Measurements from ENCODE around the gene AURKAIP1.

AURKAIP1 gene

DNA sequence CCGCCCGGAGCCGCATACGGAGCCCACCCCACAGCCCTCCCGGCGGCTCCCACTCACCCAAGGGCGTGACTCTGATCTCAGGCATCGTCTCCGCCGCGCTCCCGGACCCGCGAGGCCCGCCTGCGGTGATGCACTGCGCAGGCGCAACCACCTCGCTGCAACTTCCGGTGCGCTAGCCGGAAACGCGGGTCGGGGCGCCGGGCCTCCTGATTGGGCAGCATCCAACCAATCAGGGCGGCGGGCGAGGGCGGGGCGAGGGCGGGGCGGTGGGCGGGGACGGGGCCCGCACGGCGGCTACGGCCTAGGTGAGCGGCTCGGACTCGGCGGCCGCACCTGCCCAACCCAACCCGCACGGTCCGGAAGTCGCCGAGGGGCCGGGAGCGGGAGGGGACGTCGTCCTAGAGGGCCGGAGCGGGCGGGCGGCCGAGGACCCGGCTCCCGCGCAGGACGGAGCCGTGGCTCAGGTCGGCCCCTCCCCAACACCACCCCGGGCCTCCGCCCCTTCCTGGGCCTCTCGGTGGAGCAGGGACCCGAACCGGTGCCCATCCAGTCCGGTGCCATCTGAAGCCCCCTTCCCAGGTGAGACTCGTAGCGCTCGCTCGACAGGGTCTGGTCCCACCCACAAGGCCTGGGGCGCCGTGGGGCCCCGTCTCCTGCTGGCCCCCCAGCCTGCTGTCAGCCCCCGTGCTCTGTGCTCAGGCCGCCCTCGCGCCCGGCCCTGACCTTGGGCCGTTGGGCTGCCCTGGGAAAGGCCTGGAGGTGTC lies 50.3 kb downstream of the AURKAIP1 start, which contains the start of the genes CPTP and INTS11:
Gene CPTP (plus strand): TSS at position 279 of the 764 bp plus-strand sequence. CDS start 2,109 bp downstream, outside the sequence.
Gene INTS11 (minus strand): TSS at position 137 of the 764 bp plus-strand sequence. CDS start 52 bp downstream, at position 85.
- DNase-seq: peak; percentile 92
- no peak within 1 kb of the TSS for H4K8ac ChIP-seq (ENCODE audit: low read depth, low read length)
- peaks cover 21% of the 10 kb centered on the region for H3K79me1 ChIP-seq (ENCODE audit: low read length)

DNA sequence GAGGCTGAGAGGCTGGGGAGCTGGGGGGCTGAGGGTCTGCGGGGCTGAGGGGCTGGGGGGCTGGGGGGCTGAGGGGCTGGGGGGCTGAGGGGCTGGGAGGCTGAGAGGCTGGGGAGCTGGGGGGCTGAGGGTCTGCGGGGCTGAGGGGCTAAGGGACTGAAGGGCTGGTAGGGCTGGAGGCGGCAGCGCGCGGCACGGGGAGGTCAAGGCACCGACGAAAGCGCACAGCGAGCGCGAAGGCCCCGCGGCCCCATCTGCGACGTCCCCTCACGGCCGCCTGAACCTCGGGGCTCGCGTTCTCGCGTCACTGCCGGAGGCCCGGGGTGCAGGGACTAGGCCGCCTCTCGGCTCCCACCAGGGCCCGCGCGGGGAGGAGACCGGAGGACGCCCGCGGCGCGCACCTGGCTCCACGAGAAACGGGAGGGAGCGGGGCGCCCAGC lies 50.9 kb downstream of the AURKAIP1 start:
- Histone ChIP-seq H2BK15ac (replicated peaks; ENCODE audit: low read depth) (no peak overlapping the region), H2BK120ac (ENCODE audit: low read depth, low read length) (no peak overlapping the region), H2AK5ac (ENCODE audit: low read length) (no peak overlapping the region), H3K4me1 (ENCODE audit: control insufficient read depth, low read depth, low read length) (no peaks in the 10 kb centered on the region), H3K79me2 (ENCODE audit: control insufficient read depth, insufficient read depth, low read length) (peaks cover 41% of the 10 kb centered on the region), H4K5ac (ENCODE audit: low read length) (no peak overlapping the region), H4K8ac (ENCODE audit: low read depth, low read length) (no peak overlapping the region), H3K36me3 (ENCODE audit: control insufficient read depth, insufficient read depth, low read length) (no peaks in the 10 kb centered on the region), H3K4ac (ENCODE audit: low read depth, low read length) (peak overlapping the region; percentile 75), H3K27ac (ENCODE audit: low read depth, low read length) (peak overlapping the region; percentile 28), H3K79me1 (ENCODE audit: low read length) (peaks cover 24% of the 10 kb centered on the region), H3K27me3 (ENCODE audit: insufficient read depth, low read length, poor library complexity) (no peaks in the 10 kb centered on the region), H2BK5ac (ENCODE audit: low read length) (no peak overlapping the region), H3K56ac (ENCODE audit: low read length) (peak overlapping the region; percentile 97), H3K9ac (ENCODE audit: low read length) (peak overlapping the region; percentile 94), H3K18ac (ENCODE audit: low read length) (peak overlapping the region; percentile 35), H3K4me2 (ENCODE audit: low read length) (peak overlapping the region; percentile 36), H3K4me3 (ENCODE audit: low read length) (peak overlapping the region; percentile 89), H3K23ac (ENCODE audit: low read length) (peak overlapping the region; percentile 66)
- no CpG with 5 or more reads among the region's 41 CpGs for WGBS (ENCODE audit: extremely low coverage, insufficient coverage, low lambda C conversion rate)
- DNase-seq: no peak

More for the DNA sequence above, 50.3 kb downstream of the AURKAIP1 start, which contains the start of the genes CPTP and INTS11:
- no peaks in the 10 kb centered on the region for H3K4me1 ChIP-seq (ENCODE audit: control insufficient read depth, low read depth, low read length)
- H3K4me2 ChIP-seq (ENCODE audit: low read length): peak within 1 kb of the TSS; percentile 87
- H3K56ac ChIP-seq (ENCODE audit: low read length): peak within 1 kb of the TSS; percentile 97
- H3K27ac ChIP-seq (ENCODE audit: low read depth, low read length): peak within 1 kb of the TSS; percentile 28
- peak within 1 kb of the TSS; percentile 94 for H3K9ac ChIP-seq (ENCODE audit: low read length)
- H2AK5ac ChIP-seq (ENCODE audit: low read length): peak within 1 kb of the TSS; percentile 37
- no peak within 1 kb of the TSS for H2BK15ac ChIP-seq (replicated peaks; ENCODE audit: low read depth)
- peak within 1 kb of the TSS; percentile 75 for H3K4ac ChIP-seq (ENCODE audit: low read depth, low read length)
- H4K5ac ChIP-seq (ENCODE audit: low read length): no peak within 1 kb of the TSS
- no peak within 1 kb of the TSS for H2BK120ac ChIP-seq (ENCODE audit: low read depth, low read length)
- no peaks in the 10 kb centered on the region for H3K27me3 ChIP-seq (ENCODE audit: insufficient read depth, low read length, poor library complexity)
- H3K23ac ChIP-seq (ENCODE audit: low read length): peak within 1 kb of the TSS; percentile 66
- H3K79me2 ChIP-seq (ENCODE audit: control insufficient read depth, insufficient read depth, low read length): peaks cover 37% of the 10 kb centered on the region
- WGBS (ENCODE audit: extremely low coverage, insufficient coverage, low lambda C conversion rate): no CpG with 5 or more reads among the region's 84 CpGs
- peak within 1 kb of the TSS; percentile 35 for H3K18ac ChIP-seq (ENCODE audit: low read length)
- H3K36me3 ChIP-seq (ENCODE audit: control insufficient read depth, insufficient read depth, low read length): no peaks in the 10 kb centered on the region
- peak within 1 kb of the TSS; percentile 89 for H3K4me3 ChIP-seq (ENCODE audit: low read length)
- H2BK5ac ChIP-seq (ENCODE audit: low read length): no peak within 1 kb of the TSS
